ENCODE results near the gene USP47.

- TF ChIP-seq CTCF (IDR thresholded peaks at IDR 0.05) (no peak), ZFX (IDR thresholded peaks at IDR 0.05; ENCODE audit: borderline replicate concordance) (no peak)
Measured at GRCh38 chr11:11982975-11983374, 141.2 kb downstream of the USP47 start.

Measured in 22Rv1 (cell line).